WTC11 (cell line): ENCODE data around the gene ING2.

Experiments
- CTCF ChIP-seq: fragments of 200-600 bp; IDR thresholded peaks from 2 replicates; pipeline ENCODE4 v1.8.0; 2022; ENCODE audit warnings: antibody characterized with exemption
- MAX ChIP-seq: sonication (generic); formaldehyde crosslinking; IDR thresholded peaks from 2 replicates; pipeline ENCODE4 v1.8.0; 2022; ENCODE audit warnings: mild to moderate bottlenecking, missing genetic modification reagents

- TF ChIP-seq CTCF: no peak
- TF ChIP-seq MAX (CRISPR knock-in tag): no peak
Measured at GRCh38 chr4:183508697-183509335, 4.0 kb downstream of the ING2 start.
